ENCODE data around the gene CAMTA1.

Gene CAMTA1

DNA sequence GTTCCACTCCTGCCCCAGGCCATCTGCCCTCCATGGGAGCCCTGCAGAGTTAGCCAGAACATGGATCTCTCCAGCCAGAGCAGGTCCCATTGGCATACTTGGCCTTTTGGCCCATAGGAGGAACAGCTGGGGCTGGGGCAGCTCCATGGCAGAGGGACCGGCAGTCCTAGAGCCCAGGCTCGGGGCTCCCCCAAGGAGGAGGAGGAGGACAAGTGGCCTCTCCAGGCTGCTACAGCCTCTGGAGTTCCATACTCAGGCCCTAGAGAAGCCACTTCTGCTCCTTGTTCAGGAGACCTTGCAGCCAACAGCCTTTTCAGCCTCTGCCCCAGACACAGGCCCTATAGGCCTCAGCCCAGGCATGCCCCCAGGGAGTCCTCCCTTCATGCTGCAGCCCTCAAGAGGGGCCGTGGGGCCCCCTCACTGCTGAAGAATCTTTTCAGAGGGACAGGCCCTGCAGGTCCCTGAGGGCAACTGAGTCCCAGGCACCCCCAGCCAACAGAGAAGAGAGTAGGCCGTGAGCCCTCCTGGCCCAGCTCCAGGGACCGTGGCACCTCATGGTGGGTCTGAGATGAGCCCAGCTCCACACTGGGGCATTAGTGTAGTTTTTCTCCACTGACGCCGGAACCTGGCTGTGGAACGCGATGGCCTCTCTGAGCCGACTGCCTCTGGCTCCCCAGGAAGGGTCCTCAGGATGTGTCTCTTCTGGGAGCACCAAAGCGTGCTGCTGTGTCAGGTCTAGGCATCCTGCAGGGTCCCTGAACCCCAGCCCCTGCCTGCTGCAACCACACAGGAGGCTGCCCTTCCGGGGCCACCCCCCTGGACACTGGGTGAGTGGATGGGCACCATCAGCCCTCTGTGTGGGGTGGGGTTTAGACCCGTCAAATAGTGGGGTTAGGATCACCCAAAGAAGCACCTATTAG lies 688.2 kb downstream of the CAMTA1 start:
- DNase-seq = no peak

DNA sequence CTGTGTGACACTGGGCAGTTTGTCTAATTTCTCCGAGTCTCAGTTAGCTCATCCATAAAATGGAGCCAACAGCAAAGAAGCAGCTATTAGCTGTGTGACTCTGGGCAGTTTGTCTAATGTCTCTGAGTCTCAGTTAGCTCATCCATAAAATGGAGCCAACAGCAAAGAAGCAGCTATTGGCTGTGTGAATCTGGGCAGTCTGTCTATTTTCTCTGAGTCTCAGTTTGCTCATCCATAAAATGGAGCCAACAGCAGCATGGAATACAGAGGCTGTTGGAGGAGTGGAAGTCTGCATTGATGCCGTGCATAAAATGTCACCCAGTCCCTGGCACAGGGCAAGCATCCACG lies 688.9 kb downstream of the CAMTA1 start:
- no peak for DNase-seq

- no peak for DNase-seq
Measured at GRCh38 chr1:7474786-7475502, 689.7 kb downstream of the CAMTA1 start.

GRCh38 chr1:7475691-7476090 lies 690.4 kb downstream of the CAMTA1 start:
- no peak for DNase-seq

DNA sequence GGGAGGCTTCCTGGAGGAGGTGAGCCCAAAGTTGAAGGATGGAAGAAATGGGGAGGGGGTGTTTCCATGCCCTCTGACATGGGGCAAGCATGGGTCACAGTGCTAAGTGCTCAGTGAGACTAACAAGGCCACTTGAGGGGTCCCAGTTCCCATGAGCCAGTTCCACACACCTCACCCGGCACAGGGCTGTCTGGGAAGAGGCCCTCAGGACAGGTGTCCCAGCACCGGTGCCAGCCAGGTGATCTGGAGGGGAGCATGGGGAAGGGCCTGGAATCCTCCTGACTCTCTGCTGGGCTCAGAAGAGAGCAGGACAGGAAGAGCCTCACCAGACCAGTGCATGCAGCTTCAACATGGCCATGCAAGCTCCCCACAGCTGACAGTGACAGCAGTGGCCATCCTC lies 691.1 kb downstream of the CAMTA1 start:
- no peak for DNase-seq

- DNase-seq = no peak
Measured at GRCh38 chr1:7476861-7477547, 691.8 kb downstream of the CAMTA1 start.

DNA sequence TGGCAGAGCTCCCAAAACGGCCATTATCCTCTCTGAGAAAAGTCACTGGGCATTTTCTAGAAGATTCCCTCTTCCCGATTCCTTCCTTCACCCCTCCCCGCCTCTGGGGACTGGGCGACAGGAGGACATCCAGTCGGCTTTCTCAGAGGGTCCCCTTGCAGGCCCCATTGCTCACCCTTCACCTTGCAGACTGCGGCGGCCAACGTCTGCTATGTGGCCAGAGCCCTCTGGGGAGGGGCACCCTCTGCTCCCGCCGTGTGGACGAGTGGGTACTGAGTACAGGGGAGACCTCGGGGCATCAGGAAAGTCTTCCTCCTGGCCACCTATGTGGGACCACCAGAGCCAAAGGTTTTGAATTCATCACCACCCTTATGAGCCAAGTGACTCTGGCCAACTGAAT lies 692.3 kb downstream of the CAMTA1 start:
- no peak for DNase-seq

DNA sequence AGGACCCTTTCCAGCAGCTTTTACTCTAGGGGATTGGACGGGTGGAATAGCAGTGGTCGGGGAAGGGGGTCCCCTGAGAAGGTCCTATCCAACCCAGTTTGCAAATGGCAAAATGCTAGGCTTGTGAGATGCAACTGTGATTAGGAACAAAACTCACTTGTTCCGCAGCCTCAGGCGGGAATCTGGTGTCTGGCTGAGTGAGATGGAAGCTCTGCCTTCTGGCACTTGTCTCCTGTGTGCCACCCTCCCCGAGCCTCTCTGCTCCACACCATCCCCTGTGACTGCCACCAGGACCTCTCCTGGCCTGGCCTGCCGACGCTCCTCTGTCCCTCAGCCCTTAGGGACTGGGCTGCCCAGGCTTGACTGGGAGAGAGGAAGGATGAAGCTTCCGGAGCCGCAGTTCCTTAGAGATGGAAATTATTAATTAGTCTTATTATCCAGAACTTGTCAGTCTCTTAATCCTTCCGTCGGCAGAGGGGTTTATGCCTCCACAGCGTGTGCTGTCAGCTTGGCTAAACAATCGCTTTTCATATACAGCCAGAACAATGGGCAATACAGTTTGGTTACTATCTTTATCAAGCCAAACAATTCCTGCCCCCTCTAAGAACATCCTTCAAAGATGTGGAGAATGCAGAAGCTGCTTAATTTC lies 693.0 kb downstream of the CAMTA1 start:
- no peak for DNase-seq

DNA sequence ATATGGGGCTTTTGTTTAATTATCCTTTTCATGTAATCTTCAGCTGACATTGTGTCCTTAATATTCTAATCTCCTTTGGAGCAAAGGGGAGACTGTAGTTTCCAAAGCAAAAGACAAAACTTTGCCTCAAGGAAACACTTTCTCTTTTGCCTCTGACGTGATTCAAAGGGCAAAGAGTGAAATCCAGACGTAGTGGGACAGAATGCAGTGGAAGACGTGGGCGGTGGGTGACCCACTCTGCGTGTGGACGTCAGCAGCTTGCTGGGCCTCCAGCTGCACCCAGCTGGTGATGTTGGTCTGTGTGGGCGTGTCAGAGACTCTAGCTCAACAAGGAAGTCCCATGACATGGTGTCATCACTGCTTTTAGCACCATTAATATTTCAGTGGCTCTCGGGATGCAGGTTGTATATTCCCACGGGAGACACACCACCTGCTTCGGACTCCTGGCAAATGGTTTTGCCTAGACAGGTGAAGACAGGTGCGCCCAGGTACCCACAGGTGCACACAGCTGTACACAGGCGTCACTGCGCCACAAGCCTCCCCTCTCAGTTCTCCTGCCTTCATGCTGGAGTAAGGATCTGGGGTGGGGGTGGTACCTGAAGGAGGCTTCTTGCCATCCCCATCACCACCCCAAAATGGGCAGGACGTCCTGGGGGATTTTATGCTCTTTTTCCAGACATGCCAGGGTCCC lies 693.7 kb downstream of the CAMTA1 start:
- DNase-seq = no peak

GRCh38 chr1:7479571-7479970 lies 694.3 kb downstream of the CAMTA1 start:
- no peak for DNase-seq

DNA sequence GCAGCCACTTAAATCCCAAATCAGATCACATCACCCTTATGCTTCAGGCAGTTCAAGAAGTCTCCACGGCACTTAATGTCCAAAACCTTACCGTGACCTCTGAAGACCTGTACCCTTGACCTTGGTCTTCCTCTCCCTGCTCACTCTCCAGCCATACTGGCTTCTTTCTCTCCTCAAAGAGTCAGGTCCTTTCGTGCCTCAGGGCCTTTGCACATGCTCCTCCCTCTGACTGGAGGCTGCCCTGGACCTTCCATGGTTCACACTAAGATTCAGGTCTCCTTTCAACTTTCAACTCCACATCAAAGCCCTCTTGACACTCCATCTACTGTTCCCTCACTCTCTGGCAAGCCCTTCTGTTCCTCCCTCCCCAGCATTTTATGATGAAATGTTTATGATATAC lies 695.9 kb downstream of the CAMTA1 start:
- no peak for DNase-seq

DNA sequence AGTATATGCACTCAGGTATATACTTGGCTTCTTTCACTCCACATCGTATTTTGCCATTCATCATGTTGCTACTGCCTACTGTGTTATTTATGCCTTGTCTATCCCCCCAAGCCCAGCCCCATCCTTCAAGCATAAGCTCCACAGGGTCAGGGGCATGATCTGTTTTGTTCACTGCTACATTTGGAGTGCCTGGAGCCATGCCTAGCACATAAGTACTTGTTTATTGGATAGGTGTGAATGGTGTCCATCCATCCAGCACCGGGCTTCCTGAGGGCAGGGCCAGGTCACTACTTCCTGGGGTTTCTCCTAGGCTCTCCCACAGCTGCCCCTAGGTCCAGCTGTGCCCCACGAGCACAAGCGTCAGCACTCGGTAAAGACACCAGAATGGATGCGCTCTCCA lies 696.8 kb downstream of the CAMTA1 start:
- DNase-seq = no peak

DNA sequence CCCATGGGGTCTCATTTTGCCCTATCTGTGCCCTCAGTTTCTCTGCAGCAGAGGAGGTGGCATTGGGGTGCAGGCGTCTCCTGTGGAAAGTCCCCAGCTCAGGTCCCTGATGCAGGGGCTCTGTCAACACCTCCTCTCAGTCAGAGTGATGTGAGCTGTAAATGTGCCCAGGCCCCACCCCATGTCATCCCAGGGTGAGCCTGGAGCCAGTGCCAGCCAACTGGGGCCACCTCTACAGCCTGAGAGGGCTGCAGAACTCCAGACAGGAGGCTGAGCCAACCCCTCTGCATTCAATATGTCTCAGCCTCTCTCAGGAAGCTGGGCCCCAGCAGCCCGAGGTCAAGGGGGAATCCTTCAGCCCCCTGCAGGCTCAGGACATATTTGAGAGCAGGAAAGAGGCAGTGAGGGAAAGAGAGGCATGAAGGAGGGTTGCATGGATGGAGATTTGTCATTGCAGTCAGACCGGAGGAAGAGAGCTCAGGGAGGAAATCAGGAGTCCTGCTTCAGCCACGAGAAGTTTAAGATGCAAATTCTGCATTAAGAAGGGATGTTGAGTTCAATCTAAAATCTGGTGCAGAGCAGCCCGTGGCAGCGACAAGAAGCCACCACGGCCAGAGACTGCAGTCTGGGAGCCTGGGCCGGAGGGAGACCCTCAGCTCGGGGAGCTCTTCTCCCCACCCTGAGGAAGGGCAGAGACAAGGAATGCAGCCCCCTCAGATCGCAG lies 697.7 kb downstream of the CAMTA1 start:
- DNase-seq = no peak

DNA sequence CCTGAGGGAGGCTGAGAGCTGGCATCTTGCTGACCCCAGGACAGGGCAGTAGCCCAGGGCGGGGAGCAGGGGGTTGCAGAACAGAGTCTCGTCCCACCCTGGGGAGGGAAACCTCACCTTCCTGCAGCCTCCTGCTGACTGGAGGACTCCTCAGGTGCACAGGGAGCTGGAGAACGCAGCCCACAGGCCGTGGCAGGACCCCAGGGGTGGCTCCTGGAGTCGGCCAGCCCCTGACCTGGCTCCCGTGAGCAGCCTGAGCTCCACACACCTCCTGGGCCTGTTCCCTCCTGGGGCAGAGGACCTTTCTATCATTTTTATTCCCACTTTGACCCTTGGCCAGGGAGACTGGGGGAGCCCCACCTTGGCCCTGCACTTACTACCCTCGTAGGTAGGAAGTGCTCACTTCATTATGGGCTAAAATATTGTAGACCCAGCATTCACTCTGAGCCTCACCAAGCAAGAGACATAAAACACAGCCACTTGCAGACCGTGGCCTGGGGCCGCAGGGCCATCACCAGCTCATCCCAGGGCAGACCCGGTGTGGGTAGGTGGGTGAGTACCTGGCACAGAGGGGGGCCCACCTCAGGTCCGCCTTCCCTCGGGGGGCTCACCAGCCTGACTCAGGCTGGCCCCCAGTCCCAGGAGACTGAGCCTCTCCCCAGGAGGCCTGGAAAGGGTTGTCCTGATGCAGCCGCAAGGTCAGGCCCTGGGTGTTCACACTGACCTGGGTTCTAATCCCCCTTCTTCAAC lies 698.6 kb downstream of the CAMTA1 start:
- DNase-seq = no peak

- DNase-seq = no peak
Measured at GRCh38 chr1:7485086-7485780, 700.0 kb downstream of the CAMTA1 start.

- DNase-seq = no peak
Measured at GRCh38 chr1:7485826-7486225, 700.6 kb downstream of the CAMTA1 start.

DNA sequence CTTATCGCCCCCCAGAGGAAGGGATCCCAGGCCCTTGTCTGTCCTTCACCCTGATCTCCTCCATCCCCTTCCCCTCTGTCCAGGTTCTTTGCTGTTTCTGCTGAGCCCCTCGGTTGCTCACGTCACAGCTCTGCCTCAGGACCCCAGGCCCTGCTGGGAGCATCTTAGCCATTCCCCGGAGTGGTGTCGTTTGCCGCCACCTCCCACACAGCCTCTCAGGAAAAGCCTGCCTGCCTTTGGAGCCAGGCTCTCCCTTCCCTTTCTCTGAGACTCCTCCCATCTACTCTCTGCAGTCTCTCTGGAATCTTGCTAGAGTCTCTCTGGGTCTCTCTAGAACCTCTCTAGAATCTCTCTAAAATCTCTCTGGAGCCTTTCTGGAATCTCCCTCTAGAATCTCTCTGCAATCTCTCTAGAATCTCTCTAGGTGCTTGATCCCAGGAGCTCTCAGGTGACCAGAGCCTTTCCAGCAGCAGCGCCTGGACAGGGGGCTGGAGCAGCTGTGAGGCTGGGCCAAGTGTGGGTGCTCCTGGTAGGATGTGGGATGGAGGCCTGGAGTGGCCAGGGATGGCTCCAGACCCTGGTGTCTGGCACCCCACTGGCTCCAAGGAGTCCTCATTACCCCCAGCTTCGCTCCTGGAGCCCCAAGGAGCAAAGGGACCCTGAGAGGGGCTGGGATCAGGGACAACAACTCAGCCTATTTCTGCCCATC lies 702.7 kb downstream of the CAMTA1 start:
- DNase-seq = no peak

DNA sequence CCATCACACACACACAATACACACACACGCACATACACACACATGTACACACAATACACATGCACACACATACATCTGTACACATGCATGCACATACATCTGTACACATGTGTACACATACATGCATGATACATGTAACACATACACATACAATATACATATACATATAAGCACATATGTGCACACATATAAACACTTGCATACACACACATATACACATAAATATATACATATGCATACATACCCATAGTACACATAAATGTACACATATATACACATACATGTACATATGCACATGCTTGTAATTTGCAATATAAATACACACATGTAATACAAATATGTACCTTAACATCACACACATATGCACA lies 703.2 kb downstream of the CAMTA1 start:
- DNase-seq = no peak

DNA sequence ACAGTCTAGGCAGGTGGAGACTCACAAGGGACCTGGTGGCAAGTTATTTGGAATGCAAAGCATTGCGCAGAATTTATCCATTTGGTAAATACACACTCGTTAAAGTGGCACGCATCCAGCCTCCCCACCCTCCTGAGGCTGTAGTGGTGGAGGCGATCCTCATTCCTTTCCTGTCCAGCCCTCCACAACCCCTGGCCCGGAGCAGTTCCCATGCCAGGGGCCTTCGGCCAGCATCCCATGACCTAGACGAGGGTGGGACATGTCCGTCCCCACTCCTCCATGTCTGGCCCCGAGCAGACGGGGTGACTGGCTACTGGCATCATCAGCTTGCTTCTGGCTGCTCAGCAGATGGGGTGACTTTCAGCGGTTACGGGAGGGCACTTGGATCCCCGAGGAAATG lies 704.3 kb downstream of the CAMTA1 start:
- no peak for DNase-seq

DNA sequence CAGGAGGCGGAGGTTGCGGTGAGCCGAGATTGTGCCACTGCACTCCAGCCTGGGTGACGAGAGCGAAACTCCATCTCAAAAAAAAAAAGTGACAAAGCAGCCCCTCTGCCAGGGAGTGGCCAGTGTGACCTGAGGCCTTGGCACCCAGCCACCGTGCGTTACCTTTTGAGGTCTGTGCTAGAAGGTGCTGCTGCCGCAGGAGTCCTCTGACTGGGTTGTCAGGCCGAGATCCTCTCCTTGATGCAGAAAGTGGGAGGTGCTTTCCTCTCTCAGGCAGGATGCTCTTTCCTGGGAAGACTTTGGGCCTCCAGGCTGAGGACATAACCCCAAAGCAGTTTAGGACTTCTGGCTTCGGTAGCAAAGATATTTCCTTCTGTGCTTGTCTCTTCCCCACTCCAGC lies 705.3 kb downstream of the CAMTA1 start:
- DNase-seq = no peak
